ENCODE measurements around the gene SAMD3. TPM values are rescaled to one million over a fixed set of nuclear protein-coding genes. Genes with fewer than 3 reads are reported as not detected.
A peak's percentile ranks its signal among the peaks of the same experiment; 100 is the strongest.

SAMD3 gene
- total and polyA plus RNA-seq, 2 experiments from 2014 or later, result 3.8 to 4.9 TPM

DNA sequence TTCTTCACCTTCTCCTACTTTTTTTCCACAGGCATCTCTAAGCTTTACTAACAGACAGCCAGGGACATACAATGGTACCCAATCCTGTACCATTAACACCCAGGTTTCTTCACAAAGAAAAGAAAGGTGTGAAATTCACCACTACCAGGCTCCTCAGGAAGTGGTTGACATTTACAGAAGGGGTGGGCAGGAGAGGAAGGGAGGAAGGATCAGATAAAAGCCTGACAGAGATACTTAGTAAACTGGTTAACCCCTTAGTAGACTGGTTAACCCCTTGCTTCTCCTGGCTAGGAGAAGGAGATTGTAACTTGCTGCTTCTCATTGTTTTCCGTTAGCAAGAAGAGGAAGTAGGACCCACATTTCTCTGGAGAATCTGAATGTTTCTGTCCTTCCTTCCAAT is 7.2 kb downstream of the SAMD3 start:
- H3K27ac ChIP-seq (ENCODE audit: low read depth), result no peak overlapping the region
- ATAC-seq (peak; percentile 79), DNase-seq (ENCODE audit: low spot score) (peak; percentile 42)
- Mint-ChIP-seq H3K4me1 (peaks cover 12% of the 10 kb centered on the region), H3K36me3 (ENCODE audit: low read depth) (0 out of 3 replicates have a peak, but pooled peaks cover 1% of the 10 kb centered on the region), H3K27ac (no peak overlapping the region), H3K4me3 (no peak overlapping the region), H3K9me3 (no peaks in the 10 kb centered on the region; the same call in 2 of the 3 replicates), H3K27me3 (ENCODE audit: insufficient read depth, low read depth, poor library complexity) (no peaks in the 10 kb centered on the region)
- H4K20me1 ChIP-seq (replicated peaks; ENCODE audit: insufficient read depth), result no peaks in the 10 kb centered on the region
- H3F3A ChIP-seq (replicated peaks; ENCODE audit: low read depth), result no peaks in the 10 kb centered on the region
- no peak overlapping the region for H2AFZ ChIP-seq
- H3K36me3 ChIP-seq (ENCODE audit: insufficient read depth), result no peaks in the 10 kb centered on the region
- H3K9me2 ChIP-seq (ENCODE audit: insufficient read depth), result no peaks in the 10 kb centered on the region
- no peak overlapping the region for H3K4me2 ChIP-seq
- H3K27me3 ChIP-seq (ENCODE audit: insufficient read depth), result no peaks in the 10 kb centered on the region
- peaks cover 17% of the 10 kb centered on the region; the same call in 1 of the 2 replicates for H3K4me1 ChIP-seq (ENCODE audit: insufficient read depth)
- TF ChIP-seq STAT1 (IDR thresholded peaks at IDR 0.05; ENCODE audit: unreplicated experiment), result no peak
- TF ChIP-seq JUNB (IDR thresholded peaks at IDR 0.05; ENCODE audit: unreplicated experiment), result no peak
- no peak for TF ChIP-seq ZNF114 (CRISPR knock-in tag; IDR thresholded peaks at IDR 0.05)
- TF ChIP-seq CREB1 (CRISPR knock-in tag; IDR thresholded peaks at IDR 0.05; ENCODE audit: low read depth), result no peak
- TF ChIP-seq EZH2 (IDR thresholded peaks at IDR 0.05; ENCODE audit: low read depth, unreplicated experiment), result no peak
- TF ChIP-seq EZH2phosphoT487 (IDR thresholded peaks at IDR 0.05; ENCODE audit: unreplicated experiment), result no peak
- TF ChIP-seq, protein P1, sequence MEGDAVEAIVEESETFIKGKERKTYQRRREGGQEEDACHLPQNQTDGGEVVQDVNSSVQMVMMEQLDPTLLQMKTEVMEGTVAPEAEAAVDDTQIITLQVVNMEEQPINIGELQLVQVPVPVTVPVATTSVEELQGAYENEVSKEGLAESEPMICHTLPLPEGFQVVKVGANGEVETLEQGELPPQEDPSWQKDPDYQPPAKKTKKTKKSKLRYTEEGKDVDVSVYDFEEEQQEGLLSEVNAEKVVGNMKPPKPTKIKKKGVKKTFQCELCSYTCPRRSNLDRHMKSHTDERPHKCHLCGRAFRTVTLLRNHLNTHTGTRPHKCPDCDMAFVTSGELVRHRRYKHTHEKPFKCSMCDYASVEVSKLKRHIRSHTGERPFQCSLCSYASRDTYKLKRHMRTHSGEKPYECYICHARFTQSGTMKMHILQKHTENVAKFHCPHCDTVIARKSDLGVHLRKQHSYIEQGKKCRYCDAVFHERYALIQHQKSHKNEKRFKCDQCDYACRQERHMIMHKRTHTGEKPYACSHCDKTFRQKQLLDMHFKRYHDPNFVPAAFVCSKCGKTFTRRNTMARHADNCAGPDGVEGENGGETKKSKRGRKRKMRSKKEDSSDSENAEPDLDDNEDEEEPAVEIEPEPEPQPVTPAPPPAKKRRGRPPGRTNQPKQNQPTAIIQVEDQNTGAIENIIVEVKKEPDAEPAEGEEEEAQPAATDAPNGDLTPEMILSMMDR (conservative IDR thresholded peaks at IDR 0.05; ENCODE audit: low read depth in 2 of 2), result no peak
- TF ChIP-seq REST (IDR thresholded peaks at IDR 0.05; ENCODE audit: unreplicated experiment), result no peak
- TF ChIP-seq ZNF331 (CRISPR knock-in tag; IDR thresholded peaks at IDR 0.05; ENCODE audit: low read depth), result no peak
- TF ChIP-seq ETS1 (IDR thresholded peaks at IDR 0.05), result no peak
- H3K79me2 ChIP-seq (replicated peaks; ENCODE audit: insufficient read depth), result no peaks in the 10 kb centered on the region
- H3K4me3 ChIP-seq, result no peak overlapping the region
